Upper lobe of right lung (tissue), 1 donor: ENCODE data around the gene GRIN2D. TPM values are rescaled to one million over a fixed set of nuclear protein-coding genes. Genes with fewer than 3 reads are reported as not detected.

ENCODE experiments used
- ATAC-seq: fragments of 200-7000 bp; cut with Tn5 transposase; one replicate; pipeline ENCODE4 v1.9.1; 2020; ENCODE audit warnings: mild to moderate bottlenecking, moderate library complexity
- DNase-seq: peaks from one replicate; pipeline ENCODE4 v3.0.0-alpha.2; 2020
- H3K27ac ChIP-seq: fragments of 200-600 bp; one replicate; pipeline ENCODE4 v1.8.0; 2022
- H3K27me3 ChIP-seq: fragments of 200-600 bp; one replicate; pipeline ENCODE4 v1.8.0; 2022; ENCODE audit warnings: mild to moderate bottlenecking
- H3K36me3 ChIP-seq: fragments of 200-600 bp; one replicate; pipeline ENCODE4 v1.8.0; 2022
- H3K4me1 ChIP-seq: fragments of 200-600 bp; one replicate; pipeline ENCODE4 v1.8.0; 2022
- H3K4me3 ChIP-seq: fragments of 200-600 bp; one replicate; pipeline ENCODE4 v1.8.0; 2022; ENCODE audit warnings: mild to moderate bottlenecking
- H3K9me3 ChIP-seq: fragments of 200-600 bp; one replicate; pipeline ENCODE4 v1.8.0; 2022
- CTCF ChIP-seq: fragments of 200-600 bp; IDR thresholded peaks from one replicate; pipeline ENCODE4 v1.8.0; 2022; ENCODE audit warnings: antibody characterized with exemption
- intact Hi-C: fragments of 100-400 bp; cut with DNase I; formaldehyde crosslinking; loops from one replicate; pipeline ENCODE4 v1.11.0; 2022
- total RNA-seq: library from RNA; stranded (reverse); fragmentation: NEBNext Ultra II Directional; extraction: Animal tissue kit (Norgen Biotek cat#: 25700); gene quantifications from one replicate; pipeline ENCODE4 v1.2.1, GENCODE V29; 2021
- donor health status: DM: no; HTN: yes; CAD: no; lungs with severe emphysema.

GRIN2D gene
- total RNA-seq, 1 donor from 2014 or later = 0.61 TPM

GRCh38 chr19:48421548-48421947 is 28.1 kb downstream of the GRIN2D start:
- H3K9me3 ChIP-seq = no peaks in the 10 kb centered on the region
- no peak for TF ChIP-seq CTCF
- H3K4me1 ChIP-seq = peaks cover 5% of the 10 kb centered on the region
- no peak overlapping the region for H3K27ac ChIP-seq
- DNase-seq (no peak), ATAC-seq (peak; percentile 14)
- intact Hi-C loops = no loop called here
- peaks cover 7% of the 10 kb centered on the region for H3K27me3 ChIP-seq
- no peak overlapping the region for H3K4me3 ChIP-seq
- H3K36me3 ChIP-seq = no peaks in the 10 kb centered on the region

GRCh38 chr19:48424694-48425219 is 31.3 kb downstream of the GRIN2D start:
- no peaks in the 10 kb centered on the region for H3K9me3 ChIP-seq
- H3K4me3 ChIP-seq = no peak overlapping the region
- H3K27ac ChIP-seq = no peak overlapping the region
- intact Hi-C loops = no loop called here
- H3K4me1 ChIP-seq = peaks cover 5% of the 10 kb centered on the region
- no peaks in the 10 kb centered on the region for H3K27me3 ChIP-seq
- no peak for TF ChIP-seq CTCF
- DNase-seq = no peak
- no peaks in the 10 kb centered on the region for H3K36me3 ChIP-seq
- peak; percentile 64 for ATAC-seq

GRCh38 chr19:48428670-48429069 is 35.2 kb downstream of the GRIN2D start:
- no peaks in the 10 kb centered on the region for H3K27me3 ChIP-seq
- no peak overlapping the region for H3K4me3 ChIP-seq
- intact Hi-C loops = no loop called here
- no peak for TF ChIP-seq CTCF
- DNase-seq (no peak), ATAC-seq (no peak)
- no peak overlapping the region for H3K27ac ChIP-seq
- H3K36me3 ChIP-seq = no peaks in the 10 kb centered on the region
- H3K9me3 ChIP-seq = no peaks in the 10 kb centered on the region
- peaks cover 5% of the 10 kb centered on the region for H3K4me1 ChIP-seq

- Histone ChIP-seq H3K9me3 (no peaks in the 10 kb centered on the region), H3K36me3 (no peaks in the 10 kb centered on the region), H3K4me3 (no peak overlapping the region), H3K27me3 (peaks cover 5% of the 10 kb centered on the region), H3K27ac (no peak overlapping the region), H3K4me1 (no peaks in the 10 kb centered on the region)
- DNase-seq (no peak), ATAC-seq (no peak)
- intact Hi-C loops = no loop called here
- no peak for TF ChIP-seq CTCF
These were observed 39.9 kb downstream of the GRIN2D start for GRCh38 chr19:48433337-48433736.

GRCh38 chr19:48436586-48436985 is 43.1 kb downstream of the GRIN2D start:
- Histone ChIP-seq H3K36me3 (no peaks in the 10 kb centered on the region), H3K4me1 (no peaks in the 10 kb centered on the region), H3K27ac (no peak overlapping the region), H3K27me3 (peaks cover 14% of the 10 kb centered on the region), H3K4me3 (no peak overlapping the region), H3K9me3 (no peaks in the 10 kb centered on the region)
- ATAC-seq (no peak), DNase-seq (no peak)
- no peak for TF ChIP-seq CTCF
- intact Hi-C loops = no loop called here
